HG03571 (cell line): ENCODE results near the gene AP1S3.
"Not testable (repeated sequence)": the region's sequence is repeated elsewhere in the genome, so short reads cannot be mapped to it uniquely, and the experiment has no call there.

ENCODE experiments used
- ATAC-seq: cut with Tn5 transposase; IDR thresholded peaks from one replicate; pipeline ENCODE4 v1.9.1; 2021; ENCODE audit not compliant: unreplicated experiment

The AP1S3 gene

GRCh38 chr2:223837287-223838061 lies at the start of gene AP1S3:
Gene AP1S3, minus strand, starts transcription at chr2:223837582. Its CDS starts 132 bp downstream, at chr2:223837450.
- ATAC-seq: peak; percentile 54

DNA sequence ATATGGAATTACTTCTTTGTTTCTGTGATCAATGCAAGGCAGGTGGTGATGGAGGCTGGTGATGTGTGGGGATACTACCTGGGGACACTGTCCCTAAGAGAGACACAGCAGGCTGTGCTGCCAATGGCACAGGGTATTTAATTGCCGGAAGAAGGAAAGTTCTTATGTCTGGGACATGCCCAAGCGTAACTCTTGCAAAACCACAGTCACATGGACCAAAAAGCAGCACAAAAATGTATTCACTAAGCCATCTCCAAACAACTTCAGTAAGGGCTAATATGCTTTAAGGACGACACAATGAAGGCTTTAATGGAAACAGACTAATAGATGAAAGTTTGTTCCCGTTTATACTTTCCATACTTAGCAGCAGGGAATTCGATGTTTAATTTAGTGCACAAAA lies 49.7 kb upstream of the AP1S3 start:
- ATAC-seq: no peak

GRCh38 chr2:223886726-223887125 lies 49.3 kb upstream of the AP1S3 start:
- no peak for ATAC-seq

- ATAC-seq: peak; percentile 77
Measured at GRCh38 chr2:223884399-223884798, 47.0 kb upstream of the AP1S3 start.

DNA sequence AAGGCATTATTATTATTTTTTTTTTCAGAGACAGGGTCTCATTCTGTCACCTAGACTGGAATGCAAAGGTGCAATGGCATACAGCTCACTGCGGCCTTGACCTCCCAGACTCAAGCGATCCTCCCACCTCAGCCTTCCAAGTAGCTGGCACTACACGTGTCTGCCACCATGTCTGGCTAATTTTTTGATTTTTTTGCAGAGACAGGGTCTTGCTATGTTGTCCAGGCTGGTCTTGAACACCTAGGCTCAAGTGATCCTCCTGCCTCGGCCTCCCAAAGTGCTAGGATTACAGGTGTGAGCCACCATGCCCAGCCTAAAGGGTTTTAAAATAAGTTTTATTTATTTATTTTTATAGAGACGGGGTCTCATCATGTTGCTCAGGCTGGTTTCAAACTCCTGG lies 45.3 kb upstream of the AP1S3 start:
- ATAC-seq: no peak

GRCh38 chr2:223880796-223881195 lies 43.4 kb upstream of the AP1S3 start:
- no peak for ATAC-seq

DNA sequence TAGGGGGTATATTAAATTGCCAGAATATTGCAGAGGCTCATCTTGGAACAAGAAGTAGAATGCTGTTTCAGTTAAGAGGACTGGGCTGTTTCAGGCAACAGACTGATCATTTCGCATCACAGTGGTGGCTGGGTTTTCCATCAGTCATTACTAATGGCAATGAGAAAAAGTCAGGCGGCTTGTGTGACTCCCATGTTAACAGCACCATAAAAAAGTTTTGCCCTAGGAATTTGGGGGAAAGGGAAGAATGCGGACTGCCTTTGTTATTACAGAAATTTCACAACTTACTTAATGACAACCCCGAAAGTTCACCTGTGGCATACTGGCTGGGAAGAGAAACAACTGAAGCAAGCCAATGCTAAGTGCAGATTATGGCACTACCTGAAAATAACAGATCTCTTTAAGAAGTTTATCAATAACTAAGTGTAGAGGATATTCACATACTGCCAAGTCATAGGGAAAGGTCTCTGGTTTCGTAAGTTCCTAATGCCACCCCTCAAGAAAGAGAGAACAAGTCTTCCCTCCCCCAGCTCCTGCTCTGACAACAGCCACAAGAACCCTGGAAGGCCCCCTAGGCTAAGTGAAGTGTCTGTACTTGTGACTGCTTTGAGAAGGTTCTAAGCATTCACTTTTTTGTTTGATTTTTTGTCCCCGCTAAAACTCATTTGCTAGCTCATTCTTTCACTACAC lies 40.5 kb upstream of the AP1S3 start:
- peak; percentile 71 for ATAC-seq

DNA sequence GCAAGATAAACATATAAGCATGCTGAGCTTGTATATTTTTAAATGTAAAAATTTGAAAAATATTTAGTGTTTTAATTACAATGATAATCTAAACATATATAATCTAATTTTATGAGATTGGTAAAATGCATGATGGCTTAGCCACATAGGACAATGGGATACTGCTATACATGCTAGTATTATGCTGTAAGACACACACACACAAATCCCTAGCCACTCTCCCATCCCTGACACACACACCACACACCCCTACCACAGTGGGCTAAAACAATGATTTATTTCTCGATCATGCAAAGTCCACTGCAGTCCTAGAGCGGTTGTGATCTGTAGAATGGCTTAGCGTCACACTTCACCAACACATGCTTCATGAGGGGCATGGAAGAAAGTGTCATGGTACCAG lies 36.3 kb upstream of the AP1S3 start:
- ATAC-seq: no peak

GRCh38 chr2:223872772-223873171 lies 35.4 kb upstream of the AP1S3 start:
- not testable (repeated sequence) for ATAC-seq

GRCh38 chr2:223871661-223872060 lies 34.3 kb upstream of the AP1S3 start:
- ATAC-seq: not testable (repeated sequence)

DNA sequence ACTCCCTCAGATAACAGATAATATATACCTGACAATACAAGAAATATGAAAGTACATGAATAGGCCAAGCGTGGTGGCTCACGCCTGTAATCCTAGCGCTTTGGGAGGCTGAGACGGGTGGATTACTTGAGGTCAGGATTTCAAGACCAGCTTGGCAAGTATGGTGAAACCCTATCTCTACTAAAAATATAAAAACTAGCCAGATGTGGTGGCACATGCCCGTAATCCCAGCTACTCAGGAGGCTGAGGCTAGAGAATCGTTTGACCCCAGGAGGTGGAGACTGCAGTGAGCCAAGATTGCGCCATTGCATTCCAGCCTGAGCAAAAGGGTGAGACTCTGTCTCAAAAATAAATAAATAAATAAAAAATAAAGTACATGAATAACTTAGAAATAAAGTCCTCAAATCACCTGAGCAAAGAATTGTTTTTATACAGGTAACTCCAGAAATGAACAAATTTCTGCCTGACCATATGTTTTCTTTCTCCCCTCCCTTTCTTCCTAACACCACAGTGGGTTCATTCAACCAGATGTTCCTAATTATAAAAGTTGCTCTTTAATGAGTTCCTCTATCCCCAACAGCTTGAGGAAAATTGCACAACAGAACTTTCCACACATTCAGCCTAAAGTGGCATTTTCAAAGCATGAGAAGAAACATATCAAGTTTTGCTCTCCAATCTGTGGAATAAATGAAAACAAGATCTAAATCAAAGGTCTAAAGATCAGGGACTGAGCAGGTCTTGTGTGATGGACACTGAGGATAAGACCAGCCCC lies 33.6 kb upstream of the AP1S3 start:
- no peak for ATAC-seq

GRCh38 chr2:223868005-223868404 lies 30.6 kb upstream of the AP1S3 start:
- ATAC-seq: no peak

GRCh38 chr2:223865907-223866508 lies 28.6 kb upstream of the AP1S3 start:
- ATAC-seq: no peak

- ATAC-seq: no peak
Measured at GRCh38 chr2:223865124-223865523, 27.7 kb upstream of the AP1S3 start.

DNA sequence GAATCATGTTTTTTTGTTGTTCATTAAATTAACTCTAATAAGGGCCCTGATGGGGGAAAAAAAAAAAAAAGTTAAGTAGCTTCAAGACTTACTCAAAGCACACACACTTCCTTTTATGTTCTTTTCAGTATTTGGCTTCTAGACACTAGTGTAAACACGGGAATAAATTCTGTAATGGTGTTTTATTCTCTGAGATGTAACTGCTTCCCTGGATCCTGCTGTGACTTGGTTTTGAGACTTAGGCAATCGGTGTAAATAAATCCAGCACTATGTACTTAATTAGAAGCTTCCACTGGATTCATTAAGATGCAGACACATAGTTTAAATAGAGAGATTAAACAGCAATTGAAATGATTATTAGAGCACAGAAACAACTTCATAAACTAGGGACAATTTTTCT lies 26.1 kb upstream of the AP1S3 start:
- ATAC-seq: no peak

- no peak for ATAC-seq
Measured at GRCh38 chr2:223860809-223861738, 23.7 kb upstream of the AP1S3 start.

- ATAC-seq: no peak
Measured at GRCh38 chr2:223859070-223859469, 21.7 kb upstream of the AP1S3 start.

- ATAC-seq: no peak
Measured at GRCh38 chr2:223856584-223856983, 19.2 kb upstream of the AP1S3 start.

DNA sequence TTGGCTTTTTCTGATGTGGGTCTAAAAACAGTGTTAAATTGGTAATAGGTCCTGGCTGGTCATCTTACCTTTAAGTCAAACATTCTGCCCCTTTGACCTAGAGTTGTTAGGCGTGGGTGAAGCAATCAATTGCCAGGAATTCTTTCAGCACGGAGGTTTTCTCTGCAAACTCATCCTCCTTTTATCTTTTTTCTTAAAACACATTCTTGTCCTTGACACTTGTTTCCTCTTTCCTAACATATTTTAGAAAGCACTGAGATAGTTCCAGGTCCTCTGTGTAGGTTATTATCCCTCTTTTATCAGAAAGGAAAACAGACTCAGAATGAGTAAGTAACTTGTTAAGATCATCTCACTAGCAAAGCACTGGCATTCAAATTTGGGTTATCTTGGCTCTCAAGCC lies 18.6 kb upstream of the AP1S3 start:
- ATAC-seq: no peak

- ATAC-seq: no peak
Measured at GRCh38 chr2:223855426-223855825, 18.0 kb upstream of the AP1S3 start.
